Ishikawa (cell line): ENCODE data around the gene ZDHHC8.

Experiments
- CEBPB ChIP-seq: IDR thresholded peaks from 2 replicates; pipeline ENCODE4 v1.6.1; 2012
- CREB1 ChIP-seq: IDR thresholded peaks from 2 replicates; pipeline ENCODE4 v1.6.1; 2012; ENCODE audit warnings: low read depth
- EGR1 ChIP-seq: IDR thresholded peaks from 2 replicates; pipeline ENCODE4 v1.6.1; 2012
- EP300 ChIP-seq: IDR thresholded peaks from 2 replicates; pipeline ENCODE4 v1.6.1; 2012; ENCODE audit warnings: borderline replicate concordance
- FOXM1 ChIP-seq: IDR thresholded peaks from 2 replicates; pipeline ENCODE4 v1.6.1; 2012; ENCODE audit warnings: low read depth, borderline replicate concordance
- MAX ChIP-seq: IDR thresholded peaks from 2 replicates; pipeline ENCODE4 v1.6.1; 2012
- NFIC ChIP-seq: IDR thresholded peaks from 2 replicates; pipeline ENCODE4 v1.6.1; 2012
- REST ChIP-seq: IDR thresholded peaks from 2 replicates; pipeline ENCODE4 v1.6.1; 2012; ENCODE audit warnings: low read depth, mild to moderate bottlenecking
- TAF1 ChIP-seq: IDR thresholded peaks from 2 replicates; pipeline ENCODE4 v1.6.1; 2012; ENCODE audit warnings: low read depth, mild to moderate bottlenecking
- TCF12 ChIP-seq: IDR thresholded peaks from 2 replicates; pipeline ENCODE4 v1.6.1; 2012; ENCODE audit warnings: low read depth
- USF1 ChIP-seq: IDR thresholded peaks from 2 replicates; pipeline ENCODE4 v1.6.1; 2012
- YY1 ChIP-seq: IDR thresholded peaks from 2 replicates; pipeline ENCODE4 v1.6.1; 2012; ENCODE audit warnings: low read depth
- ZBTB7A ChIP-seq: IDR thresholded peaks from 2 replicates; pipeline ENCODE4 v1.6.1; 2012; ENCODE audit warnings: low read depth

GRCh38 chr22:20093418-20094196 is 38.0 kb upstream of the ZDHHC8 start:
- no peak for TF ChIP-seq EP300
- no peak for TF ChIP-seq REST
- no peak for TF ChIP-seq CEBPB
- no peak for TF ChIP-seq ZBTB7A
- TF ChIP-seq NFIC, result no peak
- TF ChIP-seq EGR1, result no peak
- no peak for TF ChIP-seq CREB1
- no peak for TF ChIP-seq TCF12
- TF ChIP-seq USF1, result no peak
- TF ChIP-seq MAX, result no peak
- TF ChIP-seq YY1, result no peak
- TF ChIP-seq TAF1, result no peak
- TF ChIP-seq FOXM1, result no peak
